Right hindlimb (tissue), 1 donor: ENCODE data around the gene LRCOL1.

Source experiments
- DNase-seq: peaks from one replicate; pipeline ENCODE4 v3.0.0-alpha.2; 2018

The LRCOL1 gene

GRCh38 chr12:132635076-132635955, 24.9 kb upstream of the LRCOL1 start:
- DNase-seq: no peak

GRCh38 chr12:132634411-132634990, 24.1 kb upstream of the LRCOL1 start:
- no peak for DNase-seq

DNA sequence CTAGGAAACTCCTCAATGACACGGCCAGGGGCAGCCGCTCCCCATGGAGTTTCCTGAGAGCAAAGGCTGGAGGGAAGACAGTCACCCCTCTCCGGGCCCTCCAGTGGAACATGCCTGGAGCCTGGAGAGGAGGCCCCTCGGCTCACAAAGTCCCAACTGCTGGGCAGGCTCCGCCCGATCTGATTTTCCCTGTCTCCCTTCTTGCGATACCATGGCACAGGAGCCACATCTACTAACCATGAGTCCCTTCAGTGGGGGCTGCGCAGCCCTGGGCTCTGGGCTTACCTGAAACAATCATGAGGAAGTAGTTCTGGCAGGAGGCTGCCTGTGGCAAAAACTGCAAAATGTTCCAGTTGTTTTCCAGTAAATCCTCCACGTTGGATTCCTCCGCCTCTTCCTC, 23.5 kb upstream of the LRCOL1 start:
- DNase-seq: no peak

DNA sequence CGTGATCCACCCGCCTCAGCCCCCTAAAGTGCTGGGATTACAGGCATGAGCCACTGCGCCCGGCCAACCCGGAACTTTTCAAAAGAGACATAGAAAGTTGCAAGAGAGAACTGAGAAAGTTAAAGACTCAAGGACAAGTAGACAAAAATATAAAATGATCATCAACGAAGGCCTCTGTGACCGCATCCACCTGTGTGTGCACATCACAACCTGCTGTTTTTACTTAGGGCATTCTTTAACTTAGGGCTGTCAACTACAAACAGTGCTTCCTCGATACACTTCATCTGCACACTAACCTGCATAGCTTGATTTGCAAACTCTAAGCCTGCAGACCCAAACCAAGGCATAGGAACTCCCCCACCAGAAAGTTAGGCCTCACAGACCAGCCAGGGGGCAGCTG, 23.0 kb upstream of the LRCOL1 start:
- DNase-seq: no peak

GRCh38 chr12:132632521-132633228, 22.3 kb upstream of the LRCOL1 start:
- no peak for DNase-seq

- DNase-seq: no peak
Observed at GRCh38 chr12:132631666-132632065, 21.3 kb upstream of the LRCOL1 start.

DNA sequence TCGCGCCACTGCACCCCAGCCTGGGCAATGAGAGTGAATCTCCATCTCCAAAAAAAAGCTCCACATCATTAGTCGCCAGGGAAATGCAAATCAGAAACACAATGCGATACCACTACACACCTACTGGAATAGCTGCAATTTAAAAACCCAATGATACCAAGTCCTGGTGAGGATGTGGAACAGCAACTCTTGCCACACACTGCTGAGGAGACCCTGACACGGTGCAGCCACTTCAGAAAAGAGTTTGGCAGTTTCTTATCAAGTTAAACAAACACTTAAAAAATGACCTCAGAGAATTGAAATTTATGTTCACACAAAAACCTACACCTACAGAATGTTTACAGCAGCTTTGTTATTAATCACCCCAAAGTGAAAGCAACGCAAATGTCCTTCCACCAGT, 20.3 kb upstream of the LRCOL1 start:
- no peak for DNase-seq

DNA sequence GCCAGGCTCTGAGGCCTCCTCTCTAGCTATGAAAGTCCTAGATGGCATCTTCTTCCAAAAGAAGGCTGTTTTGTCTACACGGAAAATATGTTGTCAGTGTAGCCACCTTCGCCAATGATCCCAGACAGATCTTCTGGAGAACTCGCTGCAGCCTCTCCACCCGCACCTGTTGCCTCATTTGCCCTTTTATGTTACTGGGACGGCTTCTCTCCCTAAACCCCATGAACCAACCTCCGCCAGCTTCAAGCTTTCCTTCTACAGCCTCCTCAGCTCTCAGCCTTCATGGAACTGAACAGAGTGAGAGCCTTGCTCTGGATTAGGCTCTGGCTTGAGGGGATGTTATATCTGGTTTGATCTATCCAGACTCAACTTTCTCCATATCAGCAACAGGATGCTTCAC, 18.9 kb upstream of the LRCOL1 start:
- DNase-seq: no peak

DNA sequence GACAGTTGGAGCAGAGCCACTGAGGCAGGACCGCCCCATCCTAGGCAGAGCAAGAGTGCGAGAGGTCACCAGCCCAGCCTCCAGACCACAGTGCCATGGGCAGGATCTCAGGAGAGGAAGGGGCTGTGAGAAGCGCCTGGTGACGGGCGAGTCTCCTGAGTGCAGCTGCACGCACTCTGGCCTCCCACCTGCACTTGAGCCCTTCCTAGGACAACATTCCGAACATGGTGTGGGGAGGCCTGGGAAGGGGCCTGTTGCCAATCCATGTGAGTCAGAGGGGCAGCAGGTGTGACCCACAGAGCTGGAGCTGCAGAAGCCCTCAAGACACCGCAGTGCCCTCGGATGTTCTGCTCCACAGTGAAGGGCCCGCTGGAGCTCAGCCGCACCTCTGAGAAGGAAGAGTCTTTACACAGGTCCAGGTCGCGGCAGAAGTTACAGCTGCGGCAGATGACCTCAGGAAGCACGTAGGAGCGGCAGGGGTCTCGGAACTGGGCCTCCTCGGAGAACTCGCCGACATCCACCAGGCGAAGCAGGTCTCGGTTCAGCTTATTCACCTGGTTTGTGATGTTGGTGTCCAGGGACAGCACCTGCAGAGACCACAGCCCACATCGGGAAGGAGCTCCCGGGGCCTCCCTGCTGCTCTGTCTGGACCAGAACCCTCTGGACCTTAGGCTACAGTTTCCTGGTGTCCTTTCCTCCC, 15.5 kb upstream of the LRCOL1 start:
- DNase-seq: no peak

GRCh38 chr12:132624910-132625630, 14.7 kb upstream of the LRCOL1 start:
- no peak for DNase-seq

DNA sequence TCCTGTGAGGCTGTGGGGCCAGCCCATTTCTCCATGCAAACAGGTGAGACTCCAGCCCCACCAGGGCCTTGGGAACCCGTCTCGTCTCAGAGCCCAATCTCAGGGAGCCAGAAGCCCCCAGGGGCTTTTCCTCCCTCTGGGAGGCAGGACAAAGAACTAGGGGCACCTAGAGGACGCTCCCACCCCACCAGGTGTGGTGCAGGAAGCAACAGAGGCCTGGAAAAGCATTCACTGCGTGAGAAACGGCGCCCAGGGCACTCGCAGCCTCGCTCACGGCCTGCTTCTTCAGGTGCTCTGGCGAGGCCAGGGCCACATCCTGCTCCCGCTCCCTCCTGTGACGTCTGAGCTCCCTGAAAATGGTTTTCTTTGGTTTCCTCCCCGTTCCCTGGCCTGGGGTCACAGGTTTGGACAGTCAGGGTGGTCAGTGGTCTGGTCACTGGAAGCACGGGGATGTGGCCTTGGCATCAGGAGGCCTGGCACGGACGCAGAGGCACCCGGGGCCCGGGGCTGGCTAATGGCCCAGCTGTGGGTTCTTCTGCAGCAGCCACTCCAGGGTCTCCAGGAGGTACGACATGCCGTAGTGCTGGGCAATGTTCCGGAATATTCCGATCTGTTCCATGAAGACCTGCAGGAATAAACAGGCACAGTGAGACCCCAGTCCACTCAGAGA, 13.9 kb upstream of the LRCOL1 start:
- DNase-seq: no peak

DNA sequence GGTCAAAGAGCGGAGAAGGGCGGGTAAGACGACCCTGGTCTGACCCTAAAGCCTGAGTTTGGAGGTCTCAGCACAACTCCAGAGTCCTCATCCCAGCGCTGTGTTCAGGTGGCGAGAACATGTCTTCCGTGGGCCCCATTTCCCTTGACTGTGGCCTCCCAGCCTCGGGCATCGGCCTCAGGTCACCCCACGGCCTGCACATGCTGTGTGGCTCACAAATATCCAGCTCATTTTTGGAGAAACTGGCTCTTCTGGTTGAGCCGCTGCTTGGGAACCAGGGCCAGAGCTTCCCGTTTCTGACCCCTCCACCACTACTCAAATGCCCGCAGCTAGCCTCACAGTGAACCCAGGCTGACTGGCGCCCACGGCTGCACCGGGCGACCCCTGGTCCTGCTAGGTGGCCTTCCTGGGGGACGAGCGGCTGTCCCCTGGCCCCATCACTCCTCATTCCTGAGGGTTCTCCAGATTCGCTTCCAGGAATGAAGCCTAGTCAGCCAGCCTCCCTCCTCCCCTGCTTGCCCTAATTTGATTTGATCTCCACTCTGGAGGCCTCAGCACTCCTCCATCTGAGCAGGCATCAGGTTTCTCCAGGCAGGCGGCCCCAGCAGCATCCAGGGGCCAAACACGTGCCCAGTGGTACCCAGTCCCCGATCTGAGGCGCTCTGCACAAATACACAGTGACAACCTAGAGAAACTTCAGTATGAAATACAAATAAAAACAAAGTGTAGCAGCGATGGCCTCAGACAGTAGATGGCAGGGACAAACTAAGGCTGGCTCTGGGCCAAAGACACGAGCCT, 12.9 kb upstream of the LRCOL1 start:
- no peak for DNase-seq

DNA sequence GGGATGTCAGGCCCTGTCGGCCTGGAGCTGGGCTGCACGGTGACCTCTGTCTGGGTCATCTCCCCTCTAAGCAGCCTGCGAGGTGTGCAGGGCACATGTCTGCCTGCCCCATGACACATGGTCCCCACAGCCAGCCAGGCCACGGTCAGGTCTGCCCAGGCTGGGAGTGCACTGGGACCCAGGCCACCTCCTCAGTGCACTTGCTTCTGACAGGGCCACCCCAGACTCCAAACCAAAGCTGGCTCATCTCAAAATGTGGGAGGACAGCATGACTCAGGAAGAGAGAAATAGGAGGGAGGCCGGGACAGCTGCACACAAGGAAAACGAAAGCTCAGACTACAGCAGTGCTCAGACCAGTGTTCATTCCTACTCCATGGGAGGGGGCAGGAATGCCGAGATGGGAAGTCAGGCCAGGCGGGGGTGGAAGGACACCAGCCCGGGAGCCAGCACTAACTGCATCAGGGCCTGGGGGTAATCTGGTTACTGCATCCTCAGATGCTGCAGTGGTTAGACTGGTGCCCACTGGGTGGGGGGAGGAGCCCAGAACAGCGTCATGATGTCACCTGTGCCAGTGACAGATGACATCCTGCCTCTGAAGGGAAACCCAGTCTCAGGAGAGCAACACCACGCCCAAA, 12.2 kb upstream of the LRCOL1 start:
- peak; percentile 75 for DNase-seq

GRCh38 chr12:132621657-132622435, 11.5 kb upstream of the LRCOL1 start:
- DNase-seq: no peak

- no peak for DNase-seq
Observed at GRCh38 chr12:132620899-132621656, 10.7 kb upstream of the LRCOL1 start.

GRCh38 chr12:132620113-132620898, 9.9 kb upstream of the LRCOL1 start:
- no peak for DNase-seq

- DNase-seq: no peak
Observed at GRCh38 chr12:132619386-132620112, 9.2 kb upstream of the LRCOL1 start.

DNA sequence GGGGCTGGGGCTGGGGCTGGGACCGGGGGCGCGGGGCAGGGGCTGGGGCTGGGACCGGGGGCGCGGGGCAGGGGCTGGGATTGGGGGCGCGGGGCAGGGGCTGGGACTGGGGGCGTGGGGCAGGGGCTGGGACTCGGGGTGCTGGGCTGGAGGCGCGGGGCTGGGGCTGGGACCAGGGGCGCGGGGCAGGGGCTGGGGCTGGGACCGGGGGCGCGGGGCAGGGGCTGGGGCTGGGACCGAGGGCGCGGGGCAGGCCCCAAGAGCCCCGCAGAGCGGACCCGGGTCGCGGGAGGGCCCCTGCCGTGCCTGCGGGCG, 8.6 kb upstream of the LRCOL1 start:
- no peak for DNase-seq
